GM10248 (cell line): ENCODE data around the gene IQCK.

Experiments
- CTCF ChIA-PET: fragments of 300-600 bp; sonication (Branson Sonifier 250); formaldehyde crosslinking; extraction: SDS; loops from one replicate; lab custom pipeline; 2021; ENCODE audit warnings: antibody characterized with exemption; lab: Yijun Ruan, JAX
- POLR2A ChIA-PET: fragments of 350-650 bp; sonication (Branson Sonifier 250); formaldehyde crosslinking; extraction: SDS; loops from one replicate; lab custom pipeline; 2020; ENCODE audit warnings: antibody characterized with exemption; lab: Yijun Ruan, JAX
- DNase-seq: peaks from one replicate; pipeline ENCODE4 v3.0.0; 2012; ENCODE audit errors: extremely low spot score
- TF ChIP-seq, protein P1 (sequence below): IDR thresholded peaks from 2 replicates; pipeline ENCODE4 v1.5.1; 2012; ENCODE audit warnings: mild to moderate bottlenecking, low read depth; ENCODE audit errors: extremely low read depth, missing control alignments, control extremely low read depth

The IQCK gene

DNA sequence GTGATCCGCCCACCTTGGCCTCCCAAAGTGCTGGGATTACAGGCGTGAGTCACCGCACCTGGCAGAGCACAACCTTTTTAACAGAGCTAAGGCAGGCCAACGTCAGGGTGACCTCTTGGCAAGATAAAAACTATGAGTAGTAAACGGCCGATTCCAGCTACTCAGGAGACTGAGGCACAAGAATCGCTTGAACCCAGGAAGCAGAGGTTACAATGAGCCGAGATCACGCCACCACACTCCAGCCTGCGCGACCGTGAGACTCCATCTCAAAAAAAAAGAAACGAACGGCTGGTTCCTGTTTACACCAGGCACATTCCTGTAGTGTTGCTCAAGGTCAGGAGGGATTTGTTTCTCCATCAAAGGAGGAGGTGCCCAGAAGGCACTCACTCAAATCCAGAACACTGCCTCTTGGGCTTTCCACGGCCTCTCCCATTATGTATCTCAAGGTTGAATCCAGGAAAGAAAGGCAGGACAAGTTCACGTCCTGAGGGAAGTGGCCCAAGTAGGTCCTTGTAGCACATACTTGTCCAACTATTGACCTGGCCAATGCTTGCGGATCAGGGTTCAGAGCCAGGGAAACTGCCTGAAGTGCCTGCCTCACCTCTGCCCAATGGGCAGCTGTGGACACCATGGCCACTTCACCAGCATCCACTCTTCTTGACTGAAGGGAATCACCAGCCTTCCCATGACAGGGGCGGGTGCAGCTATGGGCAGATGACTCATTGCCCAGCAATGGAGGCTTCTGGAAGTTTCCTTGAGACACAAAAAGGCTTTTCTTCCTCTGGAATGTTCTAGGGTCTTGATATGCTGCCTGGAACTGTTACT is 13.5 kb upstream of the IQCK start:
- POLR2A ChIA-PET: no interaction called here
- CTCF ChIA-PET: interaction anchor here (1.0 to 1.3 kb wide), 2 partner anchors 10 to 121 kb away, joined by 3 to 4 read pairs; no protein-coding TSS in a partner anchor
- TF ChIP-seq, protein P1, sequence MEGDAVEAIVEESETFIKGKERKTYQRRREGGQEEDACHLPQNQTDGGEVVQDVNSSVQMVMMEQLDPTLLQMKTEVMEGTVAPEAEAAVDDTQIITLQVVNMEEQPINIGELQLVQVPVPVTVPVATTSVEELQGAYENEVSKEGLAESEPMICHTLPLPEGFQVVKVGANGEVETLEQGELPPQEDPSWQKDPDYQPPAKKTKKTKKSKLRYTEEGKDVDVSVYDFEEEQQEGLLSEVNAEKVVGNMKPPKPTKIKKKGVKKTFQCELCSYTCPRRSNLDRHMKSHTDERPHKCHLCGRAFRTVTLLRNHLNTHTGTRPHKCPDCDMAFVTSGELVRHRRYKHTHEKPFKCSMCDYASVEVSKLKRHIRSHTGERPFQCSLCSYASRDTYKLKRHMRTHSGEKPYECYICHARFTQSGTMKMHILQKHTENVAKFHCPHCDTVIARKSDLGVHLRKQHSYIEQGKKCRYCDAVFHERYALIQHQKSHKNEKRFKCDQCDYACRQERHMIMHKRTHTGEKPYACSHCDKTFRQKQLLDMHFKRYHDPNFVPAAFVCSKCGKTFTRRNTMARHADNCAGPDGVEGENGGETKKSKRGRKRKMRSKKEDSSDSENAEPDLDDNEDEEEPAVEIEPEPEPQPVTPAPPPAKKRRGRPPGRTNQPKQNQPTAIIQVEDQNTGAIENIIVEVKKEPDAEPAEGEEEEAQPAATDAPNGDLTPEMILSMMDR: no peak
- DNase-seq: no peak

GRCh38 chr16:19705146-19705501 is 12.9 kb upstream of the IQCK start:
- POLR2A ChIA-PET: no interaction called here

DNA sequence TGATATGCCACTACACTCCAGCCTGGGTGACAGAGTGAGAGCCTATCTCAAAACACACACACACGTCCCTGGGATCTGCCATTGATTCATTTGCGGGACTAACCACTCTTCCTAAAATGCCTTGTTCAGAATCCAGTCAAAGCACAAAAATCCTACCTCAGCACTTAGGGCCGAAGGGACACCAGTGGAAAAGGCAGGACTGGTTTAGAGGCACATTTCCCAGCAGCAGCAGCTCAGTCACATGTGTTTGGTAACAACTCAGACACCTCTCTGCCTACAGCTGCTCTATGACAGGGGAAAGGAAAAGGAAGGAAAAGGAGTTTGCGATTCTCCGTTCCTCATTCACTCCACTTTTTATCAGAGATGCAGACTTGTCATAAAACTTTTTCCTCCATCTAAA is 12.2 kb upstream of the IQCK start:
- POLR2A ChIA-PET: no interaction called here
- CTCF ChIA-PET: interaction anchor here (1.3 kb wide), 1 partner anchor 9 kb away, joined by 4 read pairs; no protein-coding TSS in a partner anchor
- TF ChIP-seq, protein P1: no peak
- no peak for DNase-seq

More at GRCh38 chr16:19705146-19705501, 12.9 kb upstream of the IQCK start:
- DNase-seq: no peak
- TF ChIP-seq, protein P1: no peak
- CTCF ChIA-PET: interaction anchor here (1.3 kb wide), 1 partner anchor 10 kb away, joined by 4 read pairs; no protein-coding TSS in a partner anchor

- DNase-seq: no peak
- ChIA-PET POLR2A (no interaction called here), CTCF (interaction anchor here (1.0 kb wide), 1 partner anchor 11 kb away, joined by 4 read pairs; no protein-coding TSS in a partner anchor)
- TF ChIP-seq, protein P1: no peak
Measured at GRCh38 chr16:19706846-19707245, 11.2 kb upstream of the IQCK start.

- TF ChIP-seq, protein P1: no peak
- CTCF ChIA-PET: no interaction called here
- POLR2A ChIA-PET: no interaction called here
- no peak for DNase-seq
Measured at GRCh38 chr16:19707569-19708295, 10.3 kb upstream of the IQCK start.
